Nephron (organoid): ENCODE data around the gene NSD1.
A peak's percentile ranks its signal among the peaks of the same experiment; 100 is the strongest.

Experiments used
- H3K27ac Mint-ChIP-seq, 3 experiments: 2 replicates each; pipeline ENCODE4 v1.8.0; 2020; ENCODE audit warnings: mixed read lengths in 3 of 3, mild to moderate bottlenecking in 2 of 3, moderate library complexity in 1 of 3
- H3K27me3 Mint-ChIP-seq: 2 replicates; pipeline ENCODE4 v1.8.0; 2021; ENCODE audit warnings: low read depth, mild to moderate bottlenecking, moderate library complexity, mixed read lengths
- H3K36me3 Mint-ChIP-seq: 2 replicates; pipeline ENCODE4 v1.8.0; 2020; ENCODE audit warnings: low read depth, mixed read lengths
- H3K4me1 Mint-ChIP-seq: 2 replicates; pipeline ENCODE4 v1.8.0; 2020; ENCODE audit warnings: mixed read lengths
- H3K4me3 Mint-ChIP-seq, 3 experiments: 2 replicates each; pipeline ENCODE4 v1.8.0; 2020; ENCODE audit warnings: mild to moderate bottlenecking in 3 of 3, mixed read lengths in 3 of 3, moderate library complexity in 2 of 3
- H3K9me3 Mint-ChIP-seq: 2 replicates; pipeline ENCODE4 v1.8.0; 2020; ENCODE audit warnings: mixed read lengths
- TF ChIP-seq, protein P1 (sequence below), 3 experiments: fragments of 200-600 bp; sonication (generic); IDR thresholded peaks; one replicate each; pipeline ENCODE4 v1.5.0; 2021; ENCODE audit warnings: antibody characterized with exemption in 3 of 3; ENCODE audit not compliant: unreplicated experiment in 3 of 3

Gene NSD1

DNA sequence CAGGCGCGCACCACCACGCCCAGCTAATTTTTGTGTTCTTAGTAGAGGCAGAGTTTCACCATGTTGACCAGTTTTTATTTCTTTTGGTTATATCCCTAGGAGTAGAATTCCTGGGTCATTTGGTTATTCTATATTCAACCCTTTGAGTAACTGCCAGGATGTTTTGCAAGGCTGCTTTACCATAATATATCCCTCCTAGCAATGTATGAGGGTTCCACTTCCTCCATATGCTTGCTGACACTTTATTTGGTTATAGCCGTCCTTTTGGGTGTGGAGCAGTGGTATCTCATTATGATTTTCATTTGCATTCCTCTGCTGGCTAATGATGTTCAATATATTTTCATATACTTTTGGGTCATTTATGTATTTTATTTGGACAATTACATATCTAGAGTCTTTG is 88.7 kb downstream of the NSD1 start:
- Mint-ChIP-seq H3K36me3 (peaks cover 47% of the 10 kb centered on the region), H3K27ac (no peak overlapping the region), H3K9me3 (no peaks in the 10 kb centered on the region), H3K4me1 (peaks cover 5% of the 10 kb centered on the region), H3K4me3 (no peak overlapping the region), H3K27me3 (no peaks in the 10 kb centered on the region)
- TF ChIP-seq, protein P1, sequence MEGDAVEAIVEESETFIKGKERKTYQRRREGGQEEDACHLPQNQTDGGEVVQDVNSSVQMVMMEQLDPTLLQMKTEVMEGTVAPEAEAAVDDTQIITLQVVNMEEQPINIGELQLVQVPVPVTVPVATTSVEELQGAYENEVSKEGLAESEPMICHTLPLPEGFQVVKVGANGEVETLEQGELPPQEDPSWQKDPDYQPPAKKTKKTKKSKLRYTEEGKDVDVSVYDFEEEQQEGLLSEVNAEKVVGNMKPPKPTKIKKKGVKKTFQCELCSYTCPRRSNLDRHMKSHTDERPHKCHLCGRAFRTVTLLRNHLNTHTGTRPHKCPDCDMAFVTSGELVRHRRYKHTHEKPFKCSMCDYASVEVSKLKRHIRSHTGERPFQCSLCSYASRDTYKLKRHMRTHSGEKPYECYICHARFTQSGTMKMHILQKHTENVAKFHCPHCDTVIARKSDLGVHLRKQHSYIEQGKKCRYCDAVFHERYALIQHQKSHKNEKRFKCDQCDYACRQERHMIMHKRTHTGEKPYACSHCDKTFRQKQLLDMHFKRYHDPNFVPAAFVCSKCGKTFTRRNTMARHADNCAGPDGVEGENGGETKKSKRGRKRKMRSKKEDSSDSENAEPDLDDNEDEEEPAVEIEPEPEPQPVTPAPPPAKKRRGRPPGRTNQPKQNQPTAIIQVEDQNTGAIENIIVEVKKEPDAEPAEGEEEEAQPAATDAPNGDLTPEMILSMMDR (IDR thresholded peaks at IDR 0.05; ENCODE audit: unreplicated experiment in 3 of 3): no peak

- Mint-ChIP-seq H3K4me1 (no peaks in the 10 kb centered on the region), H3K27ac (no peak overlapping the region), H3K9me3 (no peaks in the 10 kb centered on the region), H3K36me3 (peaks cover 43% of the 10 kb centered on the region), H3K4me3 (no peak overlapping the region), H3K27me3 (no peaks in the 10 kb centered on the region)
- TF ChIP-seq, protein P1 (IDR thresholded peaks at IDR 0.05; ENCODE audit: unreplicated experiment in 3 of 3): no peak
Measured at GRCh38 chr5:177225798-177226197, 92.2 kb downstream of the NSD1 start.

GRCh38 chr5:177226860-177227259 is 93.3 kb downstream of the NSD1 start:
- Mint-ChIP-seq H3K4me3 (no peak overlapping the region), H3K4me1 (peaks cover under 1% of the 10 kb centered on the region), H3K27ac (no peak overlapping the region), H3K27me3 (no peaks in the 10 kb centered on the region), H3K9me3 (no peaks in the 10 kb centered on the region), H3K36me3 (peaks cover 35% of the 10 kb centered on the region)
- TF ChIP-seq, protein P1 (IDR thresholded peaks at IDR 0.05; ENCODE audit: unreplicated experiment in 3 of 3): no peak

DNA sequence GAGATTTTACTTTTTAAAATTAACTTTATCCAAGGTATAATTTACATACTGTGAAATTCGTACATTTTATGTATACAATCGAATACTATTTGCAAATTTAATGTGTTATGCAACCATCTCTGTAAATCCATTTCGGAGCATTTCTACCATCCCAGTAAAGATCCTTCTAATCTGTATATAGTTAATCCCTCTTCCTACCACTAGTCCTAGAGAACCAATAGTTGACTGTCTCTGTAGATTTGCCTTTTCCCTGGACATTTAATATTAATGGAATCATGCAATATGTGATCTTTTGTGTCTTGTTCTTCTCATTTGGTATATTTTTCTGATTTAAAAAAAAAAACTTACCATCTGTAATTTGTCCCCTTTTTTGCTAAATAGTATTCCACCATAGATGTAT is 95.2 kb downstream of the NSD1 start:
- Mint-ChIP-seq H3K27ac (no peak overlapping the region), H3K27me3 (no peaks in the 10 kb centered on the region), H3K36me3 (peaks cover 26% of the 10 kb centered on the region), H3K4me1 (peaks cover 18% of the 10 kb centered on the region), H3K4me3 (no peak overlapping the region), H3K9me3 (no peaks in the 10 kb centered on the region)
- TF ChIP-seq, protein P1 (IDR thresholded peaks at IDR 0.05; ENCODE audit: unreplicated experiment in 3 of 3): no peak

- H3K4me3 Mint-ChIP-seq: no peak overlapping the region
- peaks cover 24% of the 10 kb centered on the region for H3K4me1 Mint-ChIP-seq
- H3K27ac Mint-ChIP-seq: peak overlapping the region in 1 of 3 experiments; percentile 10
- H3K27me3 Mint-ChIP-seq: no peaks in the 10 kb centered on the region
- no peaks in the 10 kb centered on the region for H3K9me3 Mint-ChIP-seq
- TF ChIP-seq, protein P1 (IDR thresholded peaks at IDR 0.05; ENCODE audit: unreplicated experiment in 3 of 3): no peak
- peaks cover 22% of the 10 kb centered on the region for H3K36me3 Mint-ChIP-seq
Measured at GRCh38 chr5:177230660-177231059, 97.1 kb downstream of the NSD1 start.

DNA sequence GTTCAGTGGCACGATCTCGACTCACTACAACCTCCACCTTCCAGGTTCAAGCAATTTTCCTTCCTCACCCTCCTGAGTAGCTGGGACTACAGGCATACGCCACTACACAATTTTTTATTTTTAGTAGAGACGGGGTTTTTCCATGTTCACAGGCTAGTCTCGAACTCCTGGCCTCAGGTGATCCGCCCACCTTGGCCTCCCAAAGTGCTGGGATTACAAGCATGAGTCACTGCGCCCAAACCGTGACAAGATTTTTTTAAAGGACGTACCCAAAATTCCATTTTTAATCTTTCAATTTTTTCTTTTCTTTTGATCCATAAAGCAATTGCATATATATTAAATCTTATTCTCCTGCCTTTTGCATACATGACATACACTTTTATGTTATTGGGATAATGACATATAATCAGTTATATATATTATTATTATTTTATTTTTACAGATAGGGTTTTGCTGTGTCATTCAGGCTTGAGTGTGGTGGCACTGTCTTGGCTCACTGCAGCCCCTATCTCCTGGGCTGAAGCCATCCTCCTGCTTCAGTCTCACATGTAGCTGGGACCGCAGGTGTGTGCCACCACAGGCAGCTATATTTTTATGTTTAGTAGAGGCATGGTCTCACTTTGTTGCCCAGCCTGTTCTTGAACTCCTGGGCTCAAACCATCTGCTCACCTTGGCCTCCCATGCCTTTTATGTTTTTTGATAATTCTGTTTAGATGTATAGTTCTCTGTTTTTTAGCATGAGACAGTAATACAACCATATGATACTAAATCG is 98.1 kb downstream of the NSD1 start:
- TF ChIP-seq, protein P1 (IDR thresholded peaks at IDR 0.05; ENCODE audit: unreplicated experiment in 3 of 3): no peak
- Mint-ChIP-seq H3K27ac (peak overlapping the region in 1 of 3 experiments; percentile 73), H3K27me3 (no peaks in the 10 kb centered on the region), H3K4me3 (no peak overlapping the region), H3K36me3 (peaks cover 29% of the 10 kb centered on the region), H3K4me1 (peaks cover 24% of the 10 kb centered on the region), H3K9me3 (no peaks in the 10 kb centered on the region)
